HG03469 (cell line): ENCODE measurements around the gene SAMSN1.
A peak's percentile ranks its signal among the peaks of the same experiment; 100 is the strongest.
"Not testable (repeated sequence)": the region's sequence is repeated elsewhere in the genome, so short reads cannot be mapped to it uniquely, and the experiment has no call there.

Source experiments
- ATAC-seq: cut with Tn5 transposase; IDR thresholded peaks from one replicate; pipeline ENCODE4 v1.9.1; 2021; ENCODE audit warnings: mild to moderate bottlenecking, moderate library complexity, moderate number of reproducible peaks; ENCODE audit not compliant: unreplicated experiment

Gene SAMSN1

GRCh38 chr21:14567331-14568279 is 21.5 kb upstream of the SAMSN1 start:
- ATAC-seq: no peak

- ATAC-seq: no peak
Observed at GRCh38 chr21:14566894-14567293, 20.8 kb upstream of the SAMSN1 start.

- ATAC-seq: no peak
Observed at GRCh38 chr21:14562959-14563358, 16.8 kb upstream of the SAMSN1 start.

- ATAC-seq: no peak
Observed at GRCh38 chr21:14560555-14560954, 14.4 kb upstream of the SAMSN1 start.

GRCh38 chr21:14560139-14560538 is 14.0 kb upstream of the SAMSN1 start:
- no peak for ATAC-seq

- ATAC-seq: no peak
Observed at GRCh38 chr21:14559102-14559501, 13.0 kb upstream of the SAMSN1 start.

- ATAC-seq: no peak
Observed at GRCh38 chr21:14557413-14557812, 11.3 kb upstream of the SAMSN1 start.

GRCh38 chr21:14554948-14555347 is 8.8 kb upstream of the SAMSN1 start:
- no peak for ATAC-seq

- no peak for ATAC-seq
Observed at GRCh38 chr21:14553422-14553821, 7.3 kb upstream of the SAMSN1 start.

- ATAC-seq: no peak
Observed at GRCh38 chr21:14551741-14552140, 5.6 kb upstream of the SAMSN1 start.

GRCh38 chr21:14550135-14550534 is 4.0 kb upstream of the SAMSN1 start:
- ATAC-seq: no peak

- no peak for ATAC-seq
Observed at GRCh38 chr21:14548779-14549178, 2.7 kb upstream of the SAMSN1 start.

- ATAC-seq: peak; percentile 23
Observed at GRCh38 chr21:14547834-14548513, 1.9 kb upstream of the SAMSN1 start.

- not testable (repeated sequence) for ATAC-seq
Observed at GRCh38 chr21:14546719-14547118, 604 bp upstream of the SAMSN1 start.

- ATAC-seq: no peak
Observed at GRCh38 chr21:14543983-14544382, 2.1 kb downstream of the SAMSN1 start.

- ATAC-seq: no peak
Observed at GRCh38 chr21:14542638-14543037, 3.5 kb downstream of the SAMSN1 start.

GRCh38 chr21:14541841-14542490 is 4.1 kb downstream of the SAMSN1 start:
- no peak for ATAC-seq

GRCh38 chr21:14538483-14538882 is 7.6 kb downstream of the SAMSN1 start:
- no peak for ATAC-seq

- ATAC-seq: no peak
Observed at GRCh38 chr21:14536929-14537328, 9.2 kb downstream of the SAMSN1 start.

GRCh38 chr21:14535702-14536101 is 10.4 kb downstream of the SAMSN1 start:
- ATAC-seq: no peak
